ENCODE results near the gene COX20.

Gene COX20

DNA sequence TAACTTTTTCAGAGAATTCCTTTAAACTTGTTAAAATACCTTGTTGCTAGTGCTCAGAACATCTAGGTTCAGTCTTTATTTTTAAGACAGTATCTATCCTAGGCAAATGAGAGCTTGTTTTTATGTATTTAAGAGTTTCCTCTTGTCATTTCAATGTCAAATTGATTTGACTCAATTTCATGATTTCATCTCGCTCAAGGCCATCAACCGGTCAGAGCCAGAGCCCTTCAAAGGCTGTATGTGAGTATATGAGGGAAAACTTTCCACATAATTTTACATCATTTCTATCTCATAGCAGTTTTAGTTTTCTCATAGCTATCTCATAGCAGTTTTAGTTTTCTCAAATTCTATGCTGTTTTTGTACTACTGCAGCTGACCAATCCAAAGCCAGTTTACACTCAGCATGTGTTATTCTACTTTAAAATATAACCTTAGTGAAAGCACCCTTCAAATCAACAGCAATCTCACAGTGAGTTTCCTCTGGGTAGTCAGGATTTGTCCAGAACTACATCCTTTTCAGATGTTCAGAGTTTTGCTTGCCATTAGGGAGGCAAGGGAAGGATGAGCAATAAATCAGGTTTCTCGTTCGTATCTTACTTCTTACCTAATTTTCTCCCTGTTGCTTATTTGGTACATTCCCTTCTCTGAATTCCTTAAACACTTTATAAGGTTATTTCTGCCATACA lies 16.2 kb downstream of the COX20 start:
- Histone ChIP-seq H3K4me2 (ENCODE audit: low read length) (no peak overlapping the region), H3F3A (ENCODE audit: control insufficient read depth, insufficient read depth) (peaks cover 97% of the 10 kb centered on the region), H4K20me1 (ENCODE audit: control insufficient read depth, insufficient read depth, low read depth, low read length) (peaks cover 28% of the 10 kb centered on the region), H3K27me3 (ENCODE audit: control insufficient read depth, low read length) (no peaks in the 10 kb centered on the region), H3K4me3 (ENCODE audit: low read length) (no peak overlapping the region), H3K36me3 (ENCODE audit: control insufficient read depth, low read length) (peaks cover 100% of the 10 kb centered on the region), H3K27ac (ENCODE audit: low read depth, low read length) (no peak overlapping the region; the same call in 1 of the 2 replicates), H3K9me2 (replicated peaks; ENCODE audit: control insufficient read depth, low read length) (no peaks in the 10 kb centered on the region), H3K79me2 (ENCODE audit: control insufficient read depth, low read length) (peaks cover 54% of the 10 kb centered on the region), H3K4me1 (ENCODE audit: control insufficient read depth, low read length) (no peaks in the 10 kb centered on the region), H3K9me3 (ENCODE audit: control insufficient read depth, insufficient read depth, low read length) (no peaks in the 10 kb centered on the region)
- TF ChIP-seq, protein P1, sequence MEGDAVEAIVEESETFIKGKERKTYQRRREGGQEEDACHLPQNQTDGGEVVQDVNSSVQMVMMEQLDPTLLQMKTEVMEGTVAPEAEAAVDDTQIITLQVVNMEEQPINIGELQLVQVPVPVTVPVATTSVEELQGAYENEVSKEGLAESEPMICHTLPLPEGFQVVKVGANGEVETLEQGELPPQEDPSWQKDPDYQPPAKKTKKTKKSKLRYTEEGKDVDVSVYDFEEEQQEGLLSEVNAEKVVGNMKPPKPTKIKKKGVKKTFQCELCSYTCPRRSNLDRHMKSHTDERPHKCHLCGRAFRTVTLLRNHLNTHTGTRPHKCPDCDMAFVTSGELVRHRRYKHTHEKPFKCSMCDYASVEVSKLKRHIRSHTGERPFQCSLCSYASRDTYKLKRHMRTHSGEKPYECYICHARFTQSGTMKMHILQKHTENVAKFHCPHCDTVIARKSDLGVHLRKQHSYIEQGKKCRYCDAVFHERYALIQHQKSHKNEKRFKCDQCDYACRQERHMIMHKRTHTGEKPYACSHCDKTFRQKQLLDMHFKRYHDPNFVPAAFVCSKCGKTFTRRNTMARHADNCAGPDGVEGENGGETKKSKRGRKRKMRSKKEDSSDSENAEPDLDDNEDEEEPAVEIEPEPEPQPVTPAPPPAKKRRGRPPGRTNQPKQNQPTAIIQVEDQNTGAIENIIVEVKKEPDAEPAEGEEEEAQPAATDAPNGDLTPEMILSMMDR (IDR thresholded peaks at IDR 0.05; ENCODE audit: low read depth, low read length, poor library complexity, severe bottlenecking), result no peak
- TF ChIP-seq EZH2phosphoT487 (IDR thresholded peaks at IDR 0.05; ENCODE audit: borderline replicate concordance, low read length), result no peak

DNA sequence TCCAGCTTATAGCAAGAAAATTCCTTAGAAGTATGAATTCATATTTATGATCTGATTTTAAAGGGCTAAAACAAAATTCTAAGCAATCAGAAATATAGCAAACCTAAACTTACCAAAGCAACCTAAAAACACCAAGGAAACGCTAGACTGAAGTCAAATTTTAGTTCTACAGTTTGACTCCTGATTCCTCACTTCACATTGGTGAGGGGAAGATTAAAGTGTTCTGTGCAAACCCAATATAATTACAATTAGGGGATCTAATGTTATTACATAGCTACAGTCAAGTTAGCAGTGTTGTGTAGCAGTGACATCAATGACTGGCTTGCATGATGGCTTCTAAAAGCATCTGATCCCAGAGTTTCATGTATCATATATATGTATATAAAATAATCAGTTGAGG lies 17.2 kb downstream of the COX20 start:
- peaks cover 34% of the 10 kb centered on the region for H4K20me1 ChIP-seq (ENCODE audit: control insufficient read depth, insufficient read depth, low read depth, low read length)
- peaks cover 97% of the 10 kb centered on the region for H3F3A ChIP-seq (ENCODE audit: control insufficient read depth, insufficient read depth)
- no peak overlapping the region for H3K4me2 ChIP-seq (ENCODE audit: low read length)

DNA sequence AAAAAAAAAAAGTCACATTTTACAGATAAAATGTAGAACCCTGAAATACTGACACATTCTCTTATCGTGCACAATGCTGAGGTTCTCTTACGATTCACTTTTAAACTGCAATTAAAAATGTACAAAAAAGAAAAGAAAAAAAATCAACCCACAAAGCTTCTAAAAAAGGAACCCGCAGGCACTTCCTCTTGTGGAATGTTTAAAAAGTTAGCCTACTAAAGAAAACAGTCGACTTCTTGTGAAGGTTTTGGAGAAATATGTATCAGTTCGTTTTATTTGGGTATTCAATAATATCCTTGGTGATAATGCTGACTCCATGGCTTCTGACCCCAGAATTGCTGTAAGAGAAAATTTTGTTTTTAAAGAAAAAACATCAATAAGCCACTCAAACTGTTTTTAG lies 18.7 kb downstream of the COX20 start:
- Histone ChIP-seq H3K36me3 (ENCODE audit: control insufficient read depth, low read length) (peaks cover 100% of the 10 kb centered on the region), H3K4me1 (ENCODE audit: control insufficient read depth, low read length) (peaks cover 4% of the 10 kb centered on the region; the same call in 1 of the 2 replicates), H3F3A (ENCODE audit: control insufficient read depth, insufficient read depth) (peaks cover 98% of the 10 kb centered on the region), H3K79me2 (ENCODE audit: control insufficient read depth, low read length) (peaks cover 76% of the 10 kb centered on the region), H3K4me2 (ENCODE audit: low read length) (no peak overlapping the region), H3K9me2 (replicated peaks; ENCODE audit: control insufficient read depth, low read length) (no peaks in the 10 kb centered on the region), H3K9me3 (ENCODE audit: control insufficient read depth, insufficient read depth, low read length) (no peaks in the 10 kb centered on the region), H4K20me1 (ENCODE audit: control insufficient read depth, insufficient read depth, low read depth, low read length) (peaks cover 42% of the 10 kb centered on the region), H3K4me3 (ENCODE audit: low read length) (no peak overlapping the region), H3K27ac (ENCODE audit: low read depth, low read length) (no peak overlapping the region), H3K27me3 (ENCODE audit: control insufficient read depth, low read length) (no peaks in the 10 kb centered on the region)
- no peak for TF ChIP-seq EZH2phosphoT487 (IDR thresholded peaks at IDR 0.05; ENCODE audit: borderline replicate concordance, low read length)
- TF ChIP-seq, protein P1 (IDR thresholded peaks at IDR 0.05; ENCODE audit: low read depth, low read length, poor library complexity, severe bottlenecking), result no peak

More for the DNA sequence above, 17.2 kb downstream of the COX20 start:
- Histone ChIP-seq H3K4me1 (ENCODE audit: control insufficient read depth, low read length) (no peaks in the 10 kb centered on the region), H3K9me3 (ENCODE audit: control insufficient read depth, insufficient read depth, low read length) (no peaks in the 10 kb centered on the region), H3K4me3 (ENCODE audit: low read length) (no peak overlapping the region), H3K27ac (ENCODE audit: low read depth, low read length) (no peak overlapping the region), H3K9me2 (replicated peaks; ENCODE audit: control insufficient read depth, low read length) (no peaks in the 10 kb centered on the region), H3K27me3 (ENCODE audit: control insufficient read depth, low read length) (no peaks in the 10 kb centered on the region), H3K79me2 (ENCODE audit: control insufficient read depth, low read length) (peaks cover 61% of the 10 kb centered on the region), H3K36me3 (ENCODE audit: control insufficient read depth, low read length) (peaks cover 100% of the 10 kb centered on the region)
- TF ChIP-seq EZH2phosphoT487 (IDR thresholded peaks at IDR 0.05; ENCODE audit: borderline replicate concordance, low read length), result no peak
- TF ChIP-seq, protein P1 (IDR thresholded peaks at IDR 0.05; ENCODE audit: low read depth, low read length, poor library complexity, severe bottlenecking), result no peak
